ENCODE results near the gene ADNP.

Gene ADNP

DNA sequence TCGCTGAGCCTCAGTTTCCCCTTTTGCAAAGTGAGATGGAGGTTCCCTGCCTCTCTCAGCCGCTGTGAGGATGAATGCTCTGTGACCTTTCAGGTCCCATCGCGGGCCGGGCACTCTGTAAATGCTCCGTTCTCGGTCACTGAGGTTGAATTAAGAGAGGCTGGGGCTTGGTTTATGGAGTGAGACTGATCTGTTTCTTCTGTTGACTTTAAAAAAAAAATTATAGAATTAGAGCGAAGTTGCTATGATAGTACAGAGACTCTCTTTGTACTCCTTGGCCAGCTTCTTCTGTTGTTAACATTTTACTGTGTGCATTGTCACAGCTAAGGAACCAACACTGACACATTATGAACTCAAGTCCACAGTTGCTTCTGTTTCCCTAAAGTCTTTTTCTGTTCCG lies 64.4 kb downstream of the ADNP start:
- no peak for TF ChIP-seq CEBPB (IDR thresholded peaks at IDR 0.05)
- TF ChIP-seq, protein P1, sequence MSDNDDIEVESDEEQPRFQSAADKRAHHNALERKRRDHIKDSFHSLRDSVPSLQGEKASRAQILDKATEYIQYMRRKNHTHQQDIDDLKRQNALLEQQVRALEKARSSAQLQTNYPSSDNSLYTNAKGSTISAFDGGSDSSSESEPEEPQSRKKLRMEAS (IDR thresholded peaks at IDR 0.05), result no peak
- TF ChIP-seq EGR1 (IDR thresholded peaks at IDR 0.05), result no peak
- TF ChIP-seq TAF1 (IDR thresholded peaks at IDR 0.05; ENCODE audit: low read depth), result no peak
- TF ChIP-seq TEAD4 (IDR thresholded peaks at IDR 0.05), result no peak
- TF ChIP-seq, protein P2, sequence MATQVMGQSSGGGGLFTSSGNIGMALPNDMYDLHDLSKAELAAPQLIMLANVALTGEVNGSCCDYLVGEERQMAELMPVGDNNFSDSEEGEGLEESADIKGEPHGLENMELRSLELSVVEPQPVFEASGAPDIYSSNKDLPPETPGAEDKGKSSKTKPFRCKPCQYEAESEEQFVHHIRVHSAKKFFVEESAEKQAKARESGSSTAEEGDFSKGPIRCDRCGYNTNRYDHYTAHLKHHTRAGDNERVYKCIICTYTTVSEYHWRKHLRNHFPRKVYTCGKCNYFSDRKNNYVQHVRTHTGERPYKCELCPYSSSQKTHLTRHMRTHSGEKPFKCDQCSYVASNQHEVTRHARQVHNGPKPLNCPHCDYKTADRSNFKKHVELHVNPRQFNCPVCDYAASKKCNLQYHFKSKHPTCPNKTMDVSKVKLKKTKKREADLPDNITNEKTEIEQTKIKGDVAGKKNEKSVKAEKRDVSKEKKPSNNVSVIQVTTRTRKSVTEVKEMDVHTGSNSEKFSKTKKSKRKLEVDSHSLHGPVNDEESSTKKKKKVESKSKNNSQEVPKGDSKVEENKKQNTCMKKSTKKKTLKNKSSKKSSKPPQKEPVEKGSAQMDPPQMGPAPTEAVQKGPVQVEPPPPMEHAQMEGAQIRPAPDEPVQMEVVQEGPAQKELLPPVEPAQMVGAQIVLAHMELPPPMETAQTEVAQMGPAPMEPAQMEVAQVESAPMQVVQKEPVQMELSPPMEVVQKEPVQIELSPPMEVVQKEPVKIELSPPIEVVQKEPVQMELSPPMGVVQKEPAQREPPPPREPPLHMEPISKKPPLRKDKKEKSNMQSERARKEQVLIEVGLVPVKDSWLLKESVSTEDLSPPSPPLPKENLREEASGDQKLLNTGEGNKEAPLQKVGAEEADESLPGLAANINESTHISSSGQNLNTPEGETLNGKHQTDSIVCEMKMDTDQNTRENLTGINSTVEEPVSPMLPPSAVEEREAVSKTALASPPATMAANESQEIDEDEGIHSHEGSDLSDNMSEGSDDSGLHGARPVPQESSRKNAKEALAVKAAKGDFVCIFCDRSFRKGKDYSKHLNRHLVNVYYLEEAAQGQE (IDR thresholded peaks at IDR 0.05; ENCODE audit: low read depth), result no peak
- TF ChIP-seq NFIC (IDR thresholded peaks at IDR 0.05), result no peak
- TF ChIP-seq ZBTB7A (IDR thresholded peaks at IDR 0.05; ENCODE audit: low read depth), result no peak
- TF ChIP-seq YY1 (IDR thresholded peaks at IDR 0.05; ENCODE audit: low read depth), result no peak
- TF ChIP-seq RAD21 (IDR thresholded peaks at IDR 0.05; ENCODE audit: low read depth), result no peak
- TF ChIP-seq CREB1 (IDR thresholded peaks at IDR 0.05; ENCODE audit: low read depth), result no peak
- TF ChIP-seq FOXM1 (IDR thresholded peaks at IDR 0.05; ENCODE audit: borderline replicate concordance, low read depth), result no peak
- TF ChIP-seq, protein P3, sequence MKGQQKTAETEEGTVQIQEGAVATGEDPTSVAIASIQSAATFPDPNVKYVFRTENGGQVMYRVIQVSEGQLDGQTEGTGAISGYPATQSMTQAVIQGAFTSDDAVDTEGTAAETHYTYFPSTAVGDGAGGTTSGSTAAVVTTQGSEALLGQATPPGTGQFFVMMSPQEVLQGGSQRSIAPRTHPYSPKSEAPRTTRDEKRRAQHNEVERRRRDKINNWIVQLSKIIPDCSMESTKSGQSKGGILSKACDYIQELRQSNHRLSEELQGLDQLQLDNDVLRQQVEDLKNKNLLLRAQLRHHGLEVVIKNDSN (IDR thresholded peaks at IDR 0.05), result no peak
- TF ChIP-seq TCF12 (IDR thresholded peaks at IDR 0.05; ENCODE audit: low read depth), result no peak
- TF ChIP-seq EP300 (IDR thresholded peaks at IDR 0.05; ENCODE audit: borderline replicate concordance), result no peak

DNA sequence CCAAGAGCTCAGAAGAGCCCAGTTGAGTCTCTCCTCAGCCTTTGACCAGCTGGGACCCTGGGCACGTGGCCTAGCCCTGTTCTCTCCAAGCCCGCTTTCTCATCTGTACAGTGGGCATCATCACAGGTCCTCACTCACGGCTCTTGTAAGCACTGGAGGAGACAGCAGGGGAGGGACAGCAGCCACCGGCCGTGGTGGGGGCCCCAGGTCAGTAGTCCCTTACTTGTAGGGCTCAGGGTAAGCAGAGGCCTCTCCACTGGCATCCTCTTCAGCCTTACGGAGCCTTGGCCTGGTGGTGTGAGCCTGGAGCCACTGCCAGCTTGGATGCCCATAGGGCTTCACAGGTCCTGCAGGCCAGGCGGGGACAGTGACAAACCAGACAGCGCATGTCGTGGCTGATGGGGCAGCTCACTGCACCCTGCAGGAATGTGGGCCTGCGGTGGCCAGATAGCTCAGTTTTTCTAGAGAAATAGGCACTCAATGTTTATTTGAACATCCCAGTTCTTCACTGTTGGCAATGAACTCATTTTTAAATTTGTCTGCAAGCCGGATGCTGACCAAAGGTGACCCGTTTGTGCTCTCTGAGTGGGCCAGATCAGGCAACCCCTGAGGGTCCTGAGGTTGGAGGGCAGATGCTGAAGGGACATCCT lies 65.1 kb downstream of the ADNP start:
- TF ChIP-seq, protein P3 (IDR thresholded peaks at IDR 0.05), result no peak
- TF ChIP-seq FOXM1 (IDR thresholded peaks at IDR 0.05; ENCODE audit: borderline replicate concordance, low read depth), result no peak
- TF ChIP-seq YY1 (IDR thresholded peaks at IDR 0.05; ENCODE audit: low read depth), result no peak
- TF ChIP-seq, protein P2 (IDR thresholded peaks at IDR 0.05; ENCODE audit: low read depth), result no peak
- TF ChIP-seq NFIC (IDR thresholded peaks at IDR 0.05), result no peak
- TF ChIP-seq ZBTB7A (IDR thresholded peaks at IDR 0.05; ENCODE audit: low read depth), result no peak
- TF ChIP-seq CREB1 (IDR thresholded peaks at IDR 0.05; ENCODE audit: low read depth), result no peak
- TF ChIP-seq RAD21 (IDR thresholded peaks at IDR 0.05; ENCODE audit: low read depth), result no peak
- TF ChIP-seq TEAD4 (IDR thresholded peaks at IDR 0.05), result no peak
- no peak for TF ChIP-seq EP300 (IDR thresholded peaks at IDR 0.05; ENCODE audit: borderline replicate concordance)
- TF ChIP-seq, protein P1 (IDR thresholded peaks at IDR 0.05), result no peak
- no peak for TF ChIP-seq TCF12 (IDR thresholded peaks at IDR 0.05; ENCODE audit: low read depth)
- TF ChIP-seq CEBPB (IDR thresholded peaks at IDR 0.05), result no peak
- no peak for TF ChIP-seq EGR1 (IDR thresholded peaks at IDR 0.05)
- no peak for TF ChIP-seq TAF1 (IDR thresholded peaks at IDR 0.05; ENCODE audit: low read depth)

DNA sequence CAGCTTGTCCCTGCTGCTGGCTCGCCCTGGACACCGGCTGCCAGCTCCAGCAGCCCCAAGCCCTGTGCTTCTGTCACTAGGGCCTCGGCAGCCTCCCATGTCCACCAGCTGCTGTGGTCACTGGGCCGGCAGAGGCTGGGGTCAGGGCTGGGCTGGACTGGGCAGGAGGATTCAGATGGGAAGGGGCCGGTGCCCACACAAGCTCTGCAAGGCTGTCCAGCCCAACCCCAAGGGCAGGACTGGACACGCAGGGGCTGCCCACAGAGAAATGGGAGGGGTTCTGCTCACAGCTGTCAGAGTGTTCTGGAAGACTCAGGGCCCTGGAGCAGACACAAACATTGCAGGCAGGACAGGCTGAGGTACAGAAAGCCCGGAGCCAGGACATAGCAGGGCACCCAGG lies 65.6 kb downstream of the ADNP start:
- TF ChIP-seq CEBPB (IDR thresholded peaks at IDR 0.05) (no peak), CREB1 (IDR thresholded peaks at IDR 0.05; ENCODE audit: low read depth) (no peak), YY1 (IDR thresholded peaks at IDR 0.05; ENCODE audit: low read depth) (no peak), EP300 (IDR thresholded peaks at IDR 0.05; ENCODE audit: borderline replicate concordance) (no peak), TEAD4 (IDR thresholded peaks at IDR 0.05) (no peak), TCF12 (IDR thresholded peaks at IDR 0.05; ENCODE audit: low read depth) (no peak), NFIC (IDR thresholded peaks at IDR 0.05) (no peak), TAF1 (IDR thresholded peaks at IDR 0.05; ENCODE audit: low read depth) (no peak), EGR1 (IDR thresholded peaks at IDR 0.05) (no peak), ZBTB7A (IDR thresholded peaks at IDR 0.05; ENCODE audit: low read depth) (no peak), FOXM1 (IDR thresholded peaks at IDR 0.05; ENCODE audit: borderline replicate concordance, low read depth) (no peak), RAD21 (IDR thresholded peaks at IDR 0.05; ENCODE audit: low read depth) (no peak)
- TF ChIP-seq, protein P2 (IDR thresholded peaks at IDR 0.05; ENCODE audit: low read depth), result no peak
- TF ChIP-seq, protein P3 (IDR thresholded peaks at IDR 0.05), result no peak
- TF ChIP-seq, protein P1 (IDR thresholded peaks at IDR 0.05), result no peak

Measured in Ishikawa (cell line).